ENCODE measurements around the gene OR10V1. TPM values are rescaled to one million over a fixed set of nuclear protein-coding genes. Genes with fewer than 3 reads are reported as not detected.
A peak's percentile ranks its signal among the peaks of the same experiment; 100 is the strongest.
"Not testable (repeated sequence)": the region's sequence is repeated elsewhere in the genome, so short reads cannot be mapped to it uniquely, and the experiment has no call there.

The OR10V1 gene
- total and polyA plus RNA-seq, 8 donors, result not detected

DNA sequence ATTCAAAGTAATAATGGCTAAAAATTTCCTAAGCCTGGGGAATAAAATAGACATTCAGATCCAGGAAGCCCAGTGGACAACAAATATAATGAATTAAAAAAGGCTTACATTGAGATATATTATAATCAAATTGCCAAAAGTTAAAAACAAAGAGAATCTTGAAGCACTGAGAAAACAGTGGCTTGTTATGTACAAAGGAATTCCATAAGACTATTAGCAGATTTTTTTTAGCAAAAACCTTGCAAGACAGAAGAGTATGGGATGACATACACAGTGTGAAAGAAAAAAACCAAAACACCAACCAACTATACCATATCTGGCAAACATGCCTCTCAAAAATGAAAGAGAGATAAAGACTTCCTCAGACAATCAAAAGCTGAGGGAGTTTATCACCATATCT, 20.7 kb downstream of the OR10V1 start:
- no peaks in the 10 kb centered on the region for H3K4me1 ChIP-seq
- no peak overlapping the region for H3K4me3 ChIP-seq
- intact Hi-C loops (cut with DNase I), result no loop called here
- TF ChIP-seq, protein P1, sequence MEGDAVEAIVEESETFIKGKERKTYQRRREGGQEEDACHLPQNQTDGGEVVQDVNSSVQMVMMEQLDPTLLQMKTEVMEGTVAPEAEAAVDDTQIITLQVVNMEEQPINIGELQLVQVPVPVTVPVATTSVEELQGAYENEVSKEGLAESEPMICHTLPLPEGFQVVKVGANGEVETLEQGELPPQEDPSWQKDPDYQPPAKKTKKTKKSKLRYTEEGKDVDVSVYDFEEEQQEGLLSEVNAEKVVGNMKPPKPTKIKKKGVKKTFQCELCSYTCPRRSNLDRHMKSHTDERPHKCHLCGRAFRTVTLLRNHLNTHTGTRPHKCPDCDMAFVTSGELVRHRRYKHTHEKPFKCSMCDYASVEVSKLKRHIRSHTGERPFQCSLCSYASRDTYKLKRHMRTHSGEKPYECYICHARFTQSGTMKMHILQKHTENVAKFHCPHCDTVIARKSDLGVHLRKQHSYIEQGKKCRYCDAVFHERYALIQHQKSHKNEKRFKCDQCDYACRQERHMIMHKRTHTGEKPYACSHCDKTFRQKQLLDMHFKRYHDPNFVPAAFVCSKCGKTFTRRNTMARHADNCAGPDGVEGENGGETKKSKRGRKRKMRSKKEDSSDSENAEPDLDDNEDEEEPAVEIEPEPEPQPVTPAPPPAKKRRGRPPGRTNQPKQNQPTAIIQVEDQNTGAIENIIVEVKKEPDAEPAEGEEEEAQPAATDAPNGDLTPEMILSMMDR (IDR thresholded peaks at IDR 0.05), result no peak
- FAIRE-seq, result no peak
- no peak for ATAC-seq
- no peak overlapping the region for H3K27ac ChIP-seq
- H3K27me3 ChIP-seq, result no peaks in the 10 kb centered on the region
- no peaks in the 10 kb centered on the region for H3K9me3 ChIP-seq
- H3K36me3 ChIP-seq, result no peaks in the 10 kb centered on the region
- DNase-seq, result no peak

DNA sequence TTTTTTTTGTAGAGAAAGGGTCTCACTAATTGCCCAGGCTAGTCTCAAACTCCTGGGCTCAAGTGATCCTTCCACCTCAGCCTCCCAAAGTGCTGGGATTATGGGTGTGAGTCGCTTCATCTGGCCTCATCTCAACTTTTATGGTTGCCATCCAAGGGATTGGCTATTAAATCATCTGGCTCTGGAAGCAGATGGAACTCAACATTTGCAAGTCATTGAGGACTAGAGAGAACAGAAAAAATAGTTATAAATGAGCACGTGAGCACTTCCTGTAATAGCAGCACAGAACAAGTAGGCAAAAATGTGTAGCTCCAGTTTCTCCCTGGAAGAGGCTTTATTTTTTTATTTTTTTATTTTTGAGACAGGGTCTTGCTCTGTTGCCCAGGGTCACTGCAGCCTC, 22.5 kb downstream of the OR10V1 start:
- Histone ChIP-seq H3K9me3 (no peaks in the 10 kb centered on the region), H3K36me3 (no peaks in the 10 kb centered on the region), H3K4me1 (no peaks in the 10 kb centered on the region), H3K27ac (no peak overlapping the region), H3K4me3 (no peak overlapping the region), H3K27me3 (no peaks in the 10 kb centered on the region)
- WGBS, 2 donors, result 77 to 85% methylated on average over 2 of the region's 2 CpGs
- DNase-seq (no peak), FAIRE-seq (no peak), ATAC-seq (no peak)
- intact Hi-C loops (cut with DNase I), result no loop called here
- TF ChIP-seq, protein P1 (IDR thresholded peaks at IDR 0.05), result no peak

DNA sequence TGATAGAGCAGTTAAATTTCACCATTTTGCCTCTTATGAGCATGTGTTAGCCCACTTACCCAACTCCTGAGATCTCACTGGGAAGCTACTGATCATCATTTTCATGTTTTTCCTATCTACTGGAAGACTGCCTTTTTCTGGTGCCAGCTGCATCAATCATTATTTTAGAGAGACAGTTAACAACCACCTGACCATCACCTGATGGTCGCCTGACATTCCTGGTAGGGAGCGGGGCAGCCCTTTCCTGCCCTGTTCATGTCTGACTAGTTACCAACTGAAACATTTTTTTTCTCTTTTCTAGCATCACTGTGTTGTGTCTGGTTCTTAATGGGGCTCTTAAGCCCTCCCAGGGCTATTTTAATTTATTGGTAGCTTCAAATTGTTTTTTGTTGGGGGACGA, 24.6 kb downstream of the OR10V1 start:
- 63 to 79% methylated on average over 3 of the region's 3 CpGs for WGBS, 2 donors
- Histone ChIP-seq H3K27ac (no peak overlapping the region), H3K4me1 (no peaks in the 10 kb centered on the region), H3K27me3 (no peaks in the 10 kb centered on the region), H3K36me3 (no peaks in the 10 kb centered on the region), H3K9me3 (no peaks in the 10 kb centered on the region), H3K4me3 (no peak overlapping the region)
- ATAC-seq, result no peak
- no peak for FAIRE-seq
- TF ChIP-seq, protein P1 (IDR thresholded peaks at IDR 0.05), result no peak
- intact Hi-C loops (cut with DNase I), result no loop called here
- DNase-seq, result no peak

DNA sequence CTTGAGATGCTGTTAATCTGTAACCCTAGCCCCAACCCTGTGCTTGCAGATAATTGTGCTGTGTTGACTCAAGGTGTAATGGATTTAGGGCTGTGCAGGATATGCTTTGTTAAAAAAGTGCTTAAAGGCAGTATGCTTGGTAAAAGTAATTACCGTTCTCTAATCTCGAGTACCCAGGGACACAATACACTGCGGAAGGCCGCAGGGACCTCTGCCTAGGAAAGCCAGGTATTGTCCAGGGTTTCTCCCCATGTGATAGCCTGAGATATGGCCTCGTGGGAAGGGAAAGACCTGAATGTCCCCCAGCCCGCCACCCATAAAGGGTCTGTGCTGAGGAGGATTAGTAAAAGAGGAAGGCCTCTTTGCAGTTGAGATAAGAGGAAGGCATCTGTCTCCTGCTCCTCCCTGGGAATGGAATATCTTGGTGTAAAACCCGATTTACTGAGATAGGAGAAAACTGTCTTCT, 32.4 kb downstream of the OR10V1 start:
- H3K36me3 ChIP-seq; H3K27me3 ChIP-seq; intact Hi-C loops (cut with DNase I); FAIRE-seq; H3K27ac ChIP-seq; H3K9me3 ChIP-seq; DNase-seq; H3K4me1 ChIP-seq; H3K4me3 ChIP-seq: not testable (repeated sequence)
- 33 to 42% methylated on average over 7 of the region's 7 CpGs for WGBS, 2 donors
- peak in 1 of 4 donors; percentile 38 for ATAC-seq

DNA sequence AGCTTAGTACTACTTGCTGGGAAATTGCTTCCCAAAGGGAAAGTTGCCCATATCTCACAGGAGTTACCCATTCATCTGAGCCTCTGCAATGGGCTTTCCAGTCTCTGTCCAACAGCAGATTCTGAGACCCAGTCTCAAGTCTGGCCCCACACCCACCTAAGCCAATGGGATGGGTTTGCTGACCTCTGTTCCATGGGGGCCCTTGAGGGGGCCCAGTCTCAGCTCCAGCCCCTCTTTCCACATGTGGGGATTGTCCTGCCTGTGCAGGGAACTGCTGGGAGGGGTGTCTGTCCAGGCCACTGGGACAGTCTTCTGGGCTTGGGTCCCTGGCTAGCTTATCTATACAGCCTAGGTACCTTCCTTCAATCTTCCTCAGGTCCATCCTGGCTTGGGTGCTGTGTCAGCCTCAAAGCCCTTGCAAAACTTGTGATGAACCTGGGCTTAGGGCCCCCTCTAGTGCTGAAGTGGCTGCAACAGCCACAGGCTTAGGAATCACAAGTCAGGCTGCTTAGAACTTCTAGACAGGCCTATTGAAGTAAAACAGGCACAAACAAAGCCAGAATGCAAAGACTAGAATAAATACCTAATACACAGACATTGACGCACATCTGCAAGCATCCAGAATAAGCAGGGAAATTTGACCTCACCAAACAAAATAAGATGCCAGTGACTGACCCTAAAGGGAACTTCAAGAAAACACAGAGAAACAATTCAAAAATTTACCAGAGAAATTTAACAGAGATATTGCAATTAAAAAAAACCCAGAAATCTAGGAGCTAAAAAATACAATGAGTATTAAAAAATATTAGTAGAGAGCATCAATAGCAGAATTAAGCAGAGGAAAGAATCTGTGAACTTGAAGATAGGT, 33.1 kb downstream of the OR10V1 start:
- no peaks in the 10 kb centered on the region for H3K9me3 ChIP-seq
- no peaks in the 10 kb centered on the region for H3K27me3 ChIP-seq
- intact Hi-C loops (cut with DNase I), result no loop called here
- H3K36me3 ChIP-seq, result no peaks in the 10 kb centered on the region
- H3K27ac ChIP-seq, result no peak overlapping the region
- DNase-seq, result peak; percentile 34 to 77 (median 60)
- WGBS, 2 donors, result 58 to 67% methylated on average over 1 of the region's 1 CpG
- TF ChIP-seq, protein P1 (IDR thresholded peaks at IDR 0.05), result peak; percentile 33 to 66 (median 51)
- no peaks in the 10 kb centered on the region for H3K4me1 ChIP-seq
- FAIRE-seq, result no peak
- peak; percentile 93 to 100 (median 100) for ATAC-seq
- no peak overlapping the region for H3K4me3 ChIP-seq

Data from pancreas (tissue), 10 donors.